K562 (cell line): Measurements from ENCODE around the gene SH2B2. TPM values are rescaled to one million over a fixed set of nuclear protein-coding genes. Genes with fewer than 3 reads are reported as not detected.
A peak's percentile ranks its signal among the peaks of the same experiment; 100 is the strongest.

Experiments
- CBX1 ChIP-seq: sonication (generic); IDR thresholded peaks from 2 replicates; pipeline ENCODE4 v1.6.1; 2016; ENCODE audit warnings: antibody characterized with exemption, low read depth, mild to moderate bottlenecking
- CHCHD3 ChIP-seq: fragments of 250-450 bp; sonication (Bioruptor Pico); IDR thresholded peaks from 2 replicates; pipeline ENCODE4 v2.1.2; 2022; ENCODE audit warnings: mild to moderate bottlenecking
- DACH1 ChIP-seq: fragments of 450-650 bp; IDR thresholded peaks from 2 replicates; pipeline ENCODE4 v1.6.1; 2018; ENCODE audit not compliant: partially characterized antibody
- E2F8 ChIP-seq: fragments of 450-650 bp; IDR thresholded peaks from 2 replicates; pipeline ENCODE4 v1.7.1; 2018; ENCODE audit warnings: mild to moderate bottlenecking, low read depth; ENCODE audit not compliant: partially characterized antibody
- FOSL1 ChIP-seq: fragments of 200-800 bp; sonication (Bioruptor generic); conservative IDR thresholded peaks from 2 replicates; pipeline ENCODE4 v1.6.1; 2016; ENCODE audit warnings: missing genetic modification characterization, missing compliant biosample characterization
- KDM1A ChIP-seq, 2 experiments: fragments of 450-650 bp; IDR thresholded peaks; 2 replicates each; pipeline ENCODE4 v1.6.1; 2016; ENCODE audit warnings: mild to moderate bottlenecking in 2 of 2
- MAFG ChIP-seq: fragments of 450-650 bp; conservative IDR thresholded peaks from 2 replicates; pipeline ENCODE4 v1.6.1; 2016; ENCODE audit warnings: missing genetic modification characterization, missing compliant biosample characterization
- NCOA1 ChIP-seq: fragments of 450-650 bp; IDR thresholded peaks from 2 replicates; pipeline ENCODE4 v1.6.1; 2016; ENCODE audit warnings: low read depth
- NCOA2 ChIP-seq, 2 experiments: fragments of 450-650 bp; IDR thresholded peaks; 2 replicates each; pipeline ENCODE4 v1.6.1; 2018; ENCODE audit warnings: mild to moderate bottlenecking in 2 of 2, moderate library complexity in 1 of 2; ENCODE audit not compliant: partially characterized antibody in 2 of 2
- PATZ1 ChIP-seq: fragments of 250-450 bp; sonication (Bioruptor Pico); IDR thresholded peaks from 2 replicates; pipeline ENCODE4 v1.5.0; 2020; ENCODE audit warnings: mild to moderate bottlenecking, borderline replicate concordance
- RUNX1 ChIP-seq: sonication (generic); IDR thresholded peaks from 2 replicates; pipeline ENCODE4 v1.6.1; 2016; ENCODE audit warnings: antibody characterized with exemption, low read depth
- SMARCC2 ChIP-seq: fragments of 450-650 bp; IDR thresholded peaks from 2 replicates; pipeline ENCODE4 v1.6.1; 2017; ENCODE audit warnings: antibody characterized with exemption, moderate library complexity, mild to moderate bottlenecking, low read depth
- TBL1XR1 ChIP-seq, 2 experiments: IDR thresholded peaks; 2 replicates each; pipeline ENCODE4 v1.6.1; 2012; ENCODE audit warnings: improper control_type of control experiment in 2 of 2, low read length in 2 of 2, mild to moderate bottlenecking in 1 of 2
- TBP ChIP-seq: optimal IDR thresholded peaks from 2 replicates; pipeline ENCODE3; 2011; ENCODE audit warnings: low read depth, low read length, improper control_type of control experiment
- VEZF1 ChIP-seq: fragments of 200-800 bp; sonication (Bioruptor generic); IDR thresholded peaks from 2 replicates; pipeline ENCODE4 v1.6.1; 2017; ENCODE audit warnings: missing genetic modification characterization, missing compliant biosample characterization
- ZBTB34 ChIP-seq: fragments of 250-450 bp; sonication (Bioruptor Pico); IDR thresholded peaks from 2 replicates; pipeline ENCODE4 v1.8.0; 2021; ENCODE audit warnings: mild to moderate bottlenecking, moderate library complexity
- ZNF561 ChIP-seq: fragments of 450-650 bp; formaldehyde crosslinking; conservative IDR thresholded peaks from 2 replicates; pipeline ENCODE4 v1.4.0; 2020; ENCODE audit warnings: mild to moderate bottlenecking, moderate library complexity
- ZNF696 ChIP-seq: fragments of 250-450 bp; sonication (Bioruptor Pico); conservative IDR thresholded peaks from 2 replicates; pipeline ENCODE4 v1.4.0; 2020; ENCODE audit warnings: mild to moderate bottlenecking, moderate library complexity
- polyA plus RNA-seq, 8 experiments: library from polyadenylated mRNA; depleted of rRNA in 4 of 8; stranded (reverse) in 5 of 8; unstranded in 3 of 8; fragments of >200 nt; fragmentation: Nextera tagmentation in 2 of 8; fragmentation: Illumina TruSeq in 1 of 8; extraction: Ambion mirVana in 2 of 8; extraction: Trizol in 1 of 8; gene quantifications; 2 replicates each; pipeline versions ENCODE4 v1.2.1 to v1.2.3, GENCODE V29; 2011 to 2014; ENCODE audit warnings: inconsistent platforms in 1 of 8, missing spikeins in 1 of 8
- total RNA-seq, 7 experiments: library from RNA; depleted of rRNA in 6 of 7; stranded (reverse); fragments of >200 nt in 6 of 7; fragmentation: Illumina TruSeq in 2 of 7; extraction: Trizol in 2 of 7; gene quantifications; 2 replicates each; pipeline versions ENCODE4 v1.2.1 to v1.2.3, GENCODE V29; 2011 to 2021; ENCODE audit warnings: low replicate concordance in 1 of 7

The SH2B2 gene
- total and polyA plus RNA-seq, 9 of the 15 experiments (the other 6 are each of a cell fraction or from before 2014, with no cell fraction given), result 0.03 to 0.89 (median 0.07) TPM; not detected in 4

GRCh38 chr7:102252366-102252982 is 34.2 kb upstream of the SH2B2 start (continued):
- TF ChIP-seq PATZ1 (CRISPR knock-in tag) (no peak), CHCHD3 (CRISPR knock-in tag) (no peak), ZNF561 (CRISPR knock-in tag) (no peak), NCOA1 (no peak), SMARCC2 (no peak), MAFG (tag) (no peak), RUNX1 (no peak), TBP (no peak), TBL1XR1 (IDR thresholded peaks at IDR 0.05; ENCODE audit: low read length in 2 of 2) (peak in 1 of 2 experiments; percentile 60; a peak in 1 of 4 replicates), DACH1 (no peak), ZBTB34 (CRISPR knock-in tag) (no peak), KDM1A (IDR thresholded peaks at IDR 0.05) (peak; percentile 64 to 72; a peak in 2 of 4 replicates), E2F8 (no peak), NCOA2 (IDR thresholded peaks at IDR 0.05; ENCODE audit: partially characterized antibody in 2 of 2) (no peak), VEZF1 (no peak; the same call in 1 of the 2 replicates), CBX1 (no peak), FOSL1 (no peak), ZNF696 (CRISPR knock-in tag) (no peak)
